Natural killer cell (primary cell): ENCODE measurements around the gene KRTAP9-1. TPM values are rescaled to one million over a fixed set of nuclear protein-coding genes. Genes with fewer than 3 reads are reported as not detected.
"Not testable (repeated sequence)": the region's sequence is repeated elsewhere in the genome, so short reads cannot be mapped to it uniquely, and the experiment has no call there.

Experiments used
- ATAC-seq, 3 donors: fragments of 150-1000 bp in 2 of 3; fragments of 200-7000 bp in 1 of 3; cut with Tn5 transposase; 1 replicate in 1 of 3; 2 replicates in 2 of 3; pipeline ENCODE4 v1.10.0; 2021; ENCODE audit warnings: mild to moderate bottlenecking in 2 of 3, moderate library complexity in 2 of 3
- DNase-seq, 2 donors: peaks; one replicate each; pipeline versions ENCODE4 v3.0.0 to v3.0.0-alpha.2; 2013 to 2021; ENCODE audit warnings: mixed read lengths in 1 of 2
- H3K27ac ChIP-seq: one replicate; pipeline ENCODE4 v1.5.1; 2013; ENCODE audit warnings: mild to moderate bottlenecking, low read length
- H3K27me3 ChIP-seq: one replicate; pipeline ENCODE4 v1.6.1; 2013; ENCODE audit warnings: low read length; ENCODE audit not compliant: control insufficient read depth, insufficient read depth
- H3K36me3 ChIP-seq: one replicate; pipeline ENCODE4 v1.6.1; 2013; ENCODE audit warnings: low read length; ENCODE audit not compliant: control insufficient read depth, insufficient read depth
- H3K4me1 ChIP-seq: one replicate; pipeline ENCODE4 v1.6.1; 2013; ENCODE audit warnings: low read length; ENCODE audit not compliant: control insufficient read depth, insufficient read depth
- H3K4me3 ChIP-seq: one replicate; pipeline ENCODE4 v1.5.1; 2013; ENCODE audit warnings: low read length
- H3K9me3 ChIP-seq: one replicate; pipeline ENCODE4 v1.6.1; 2013; ENCODE audit warnings: low read length; ENCODE audit not compliant: control insufficient read depth, insufficient read depth
- H3K27ac Mint-ChIP-seq, 2 donors: one replicate each; pipeline ENCODE4 v1.8.0; 2022; ENCODE audit warnings: mild to moderate bottlenecking in 2 of 2, mixed read lengths in 2 of 2, moderate library complexity in 1 of 2
- H3K27me3 Mint-ChIP-seq, 2 donors: one replicate each; pipeline ENCODE4 v1.8.0; 2022; ENCODE audit warnings: low read depth in 2 of 2, mixed read lengths in 2 of 2
- H3K36me3 Mint-ChIP-seq: one replicate; pipeline ENCODE4 v1.8.0; 2022; ENCODE audit warnings: mixed read lengths
- H3K4me1 Mint-ChIP-seq, 2 donors: one replicate each; pipeline ENCODE4 v1.8.0; 2022; ENCODE audit warnings: mixed read lengths in 2 of 2
- H3K4me3 Mint-ChIP-seq: one replicate; pipeline ENCODE4 v1.8.0; 2022; ENCODE audit warnings: mild to moderate bottlenecking, moderate library complexity, mixed read lengths
- H3K9me3 Mint-ChIP-seq, 2 donors: one replicate each; pipeline ENCODE4 v1.8.0; 2022; ENCODE audit warnings: mixed read lengths in 2 of 2
- CTCF ChIP-seq: fragments of 200-600 bp; IDR thresholded peaks from one replicate; pipeline ENCODE4 v1.8.0; 2022; ENCODE audit warnings: antibody characterized with exemption
- WGBS: methylation state at CpG from one replicate; pipeline ENCODE4 v1.1.7; 2013; ENCODE audit warnings: missing lambda C conversion rate; ENCODE audit not compliant: insufficient coverage; 5-methylcytosine and 5-hydroxymethylcytosine counted together
- intact Hi-C: fragments of 100-400 bp; cut with micrococcal nuclease; formaldehyde crosslinking; loops from one replicate; pipeline ENCODE4 v1.14.2; 2022
- total RNA-seq, 4 donors: library from RNA; stranded (reverse); fragments of 120-200 nt in 1 of 4; gene quantifications; one replicate each; pipeline versions ENCODE4 v1.2.3 to v1.2.4, GENCODE V29; 2013 to 2022

The KRTAP9-1 gene
- total RNA-seq, 3 donors from 2014 or later (not counting 1 experiment from before 2014, with no cell fraction given), result not detected

- Mint-ChIP-seq H3K9me3 (no peaks in the 10 kb centered on the region), H3K27me3 (peaks cover 17 to 32% of the 10 kb centered on the region in 2 donors), H3K4me3 (no peak overlapping the region), H3K27ac (no peak overlapping the region), H3K4me1 (peaks cover 0 to 4% of the 10 kb centered on the region in 2 donors), H3K36me3 (no peaks in the 10 kb centered on the region)
- peaks cover 4% of the 10 kb centered on the region for H3K27me3 ChIP-seq
- DNase-seq (no peak), ATAC-seq (no peak)
- no peak overlapping the region for H3K4me3 ChIP-seq
- no peaks in the 10 kb centered on the region for H3K36me3 ChIP-seq
- H3K4me1 ChIP-seq, result no peaks in the 10 kb centered on the region
- no peak overlapping the region for H3K27ac ChIP-seq
- intact Hi-C loops, result no loop called here
- H3K9me3 ChIP-seq, result no peaks in the 10 kb centered on the region
- TF ChIP-seq CTCF, result no peak
Measured at GRCh38 chr17:41230094-41230493, 40.4 kb downstream of the KRTAP9-1 start.

- no peak for TF ChIP-seq CTCF
- no peak overlapping the region for H3K27ac Mint-ChIP-seq
Measured at GRCh38 chr17:41231731-41232130, 42.0 kb downstream of the KRTAP9-1 start.

GRCh38 chr17:41232399-41233105 is 42.9 kb downstream of the KRTAP9-1 start, which contains the start of gene KRTAP9-3:
TSS of gene KRTAP9-3 (plus strand) at chr17:41232449. CDS start at chr17:41232502, 53 bp downstream.
- H3K4me1 ChIP-seq, H3K27me3 ChIP-seq, H3K4me3 ChIP-seq, H3K4me3 Mint-ChIP-seq, H3K27ac ChIP-seq, intact Hi-C loops, H3K36me3 ChIP-seq, H3K9me3 Mint-ChIP-seq, H3K4me1 Mint-ChIP-seq, H3K27ac Mint-ChIP-seq, ATAC-seq, H3K9me3 ChIP-seq, H3K36me3 Mint-ChIP-seq, DNase-seq: not testable (repeated sequence)
- H3K27me3 Mint-ChIP-seq, result peaks cover 22 to 34% of the 10 kb centered on the region in 2 donors
- WGBS, result 80% methylated on average over 1 of the region's 1 CpG

More at GRCh38 chr17:41231731-41232130, 42.0 kb downstream of the KRTAP9-1 start:
- Histone ChIP-seq H3K36me3 (no peaks in the 10 kb centered on the region), H3K27me3 (peaks cover 4% of the 10 kb centered on the region), H3K27ac (no peak overlapping the region), H3K4me3 (no peak overlapping the region), H3K9me3 (no peaks in the 10 kb centered on the region), H3K4me1 (no peaks in the 10 kb centered on the region)
- H3K36me3 Mint-ChIP-seq, result no peaks in the 10 kb centered on the region
- intact Hi-C loops, result no loop called here
- 90% methylated on average over 6 of the region's 6 CpGs for WGBS
- DNase-seq (no peak), ATAC-seq (no peak)
- no peaks in the 10 kb centered on the region for H3K9me3 Mint-ChIP-seq
- H3K27me3 Mint-ChIP-seq, result peaks cover 22 to 34% of the 10 kb centered on the region in 2 donors
- peaks cover 0 to 4% of the 10 kb centered on the region in 2 donors for H3K4me1 Mint-ChIP-seq
- H3K4me3 Mint-ChIP-seq, result no peak overlapping the region

GRCh38 chr17:41237116-41237515 is 47.4 kb downstream of the KRTAP9-1 start:
- H3K4me1 ChIP-seq, H3K9me3 Mint-ChIP-seq, H3K27ac Mint-ChIP-seq, H3K27me3 ChIP-seq, H3K4me3 Mint-ChIP-seq, intact Hi-C loops, DNase-seq, H3K4me3 ChIP-seq, H3K4me1 Mint-ChIP-seq, H3K27ac ChIP-seq, H3K36me3 Mint-ChIP-seq, H3K9me3 ChIP-seq, H3K36me3 ChIP-seq, ATAC-seq: not testable (repeated sequence)
- H3K27me3 Mint-ChIP-seq, result peaks cover 30 to 39% of the 10 kb centered on the region in 2 donors
- WGBS, result 89% methylated on average over 4 of the region's 4 CpGs

GRCh38 chr17:41237949-41238437 is 48.3 kb downstream of the KRTAP9-1 start, which contains the start of gene KRTAP9-8:
TSS of gene KRTAP9-8 (plus strand) at chr17:41237999. CDS start at chr17:41238052, 53 bp downstream.
- H3K9me3 ChIP-seq, H3K4me3 ChIP-seq, DNase-seq, H3K4me3 Mint-ChIP-seq, H3K36me3 ChIP-seq, H3K4me1 ChIP-seq, H3K27me3 ChIP-seq, H3K27ac ChIP-seq, H3K9me3 Mint-ChIP-seq, H3K36me3 Mint-ChIP-seq, intact Hi-C loops, H3K27ac Mint-ChIP-seq, ATAC-seq, H3K4me1 Mint-ChIP-seq: not testable (repeated sequence)
- peaks cover 36 to 43% of the 10 kb centered on the region in 2 donors for H3K27me3 Mint-ChIP-seq
- WGBS, result 66% methylated on average over 2 of the region's 3 CpGs
